Activated naive CD4-positive, alpha-beta T cell treated with anti-CD3 and anti-CD28 coated beads, Interleukin-2, amount 10 ng/mL, durations not matched to agents 7 days and 5 days (primary cell): Measurements from ENCODE around the gene MAMDC4.

ENCODE experiments used
- CTCF ChIA-PET: fragments of 350-600 bp; sonication (Branson Sonifier 250); formaldehyde crosslinking; loops from one replicate; lab custom pipeline; 2021; ENCODE audit warnings: antibody characterized with exemption; lab: Charles Lee
- DNase-seq: peaks from one replicate; pipeline ENCODE4 v3.0.0-alpha.2; 2020
- H3K27ac Mint-ChIP-seq: one replicate; pipeline ENCODE4 v1.8.0; 2021; ENCODE audit warnings: mild to moderate bottlenecking, moderate library complexity, mixed read lengths
- H3K27me3 Mint-ChIP-seq: one replicate; pipeline ENCODE4 v1.8.0; 2021; ENCODE audit warnings: mild to moderate bottlenecking, mixed read lengths
- H3K36me3 Mint-ChIP-seq: one replicate; pipeline ENCODE4 v1.8.0; 2021; ENCODE audit warnings: mixed read lengths
- H3K4me1 Mint-ChIP-seq: one replicate; pipeline ENCODE4 v1.8.0; 2021; ENCODE audit warnings: mixed read lengths
- H3K4me3 Mint-ChIP-seq: one replicate; pipeline ENCODE4 v1.8.0; 2021; ENCODE audit warnings: mild to moderate bottlenecking, moderate library complexity, mixed read lengths
- H3K9me3 Mint-ChIP-seq: one replicate; pipeline ENCODE4 v1.8.0; 2021; ENCODE audit warnings: mixed read lengths

MAMDC4 gene

GRCh38 chr9:136907011-136907914, 55.1 kb downstream of the MAMDC4 start:
- H3K27ac Mint-ChIP-seq, result no peak overlapping the region
- CTCF ChIA-PET, result no interaction called here
- no peak for DNase-seq

More at GRCh38 chr9:136907011-136907914, 55.1 kb downstream of the MAMDC4 start:
- peaks cover 11% of the 10 kb centered on the region for H3K4me1 Mint-ChIP-seq
- H3K36me3 Mint-ChIP-seq, result peaks cover 40% of the 10 kb centered on the region
- no peaks in the 10 kb centered on the region for H3K9me3 Mint-ChIP-seq
- no peak overlapping the region for H3K4me3 Mint-ChIP-seq
- no peaks in the 10 kb centered on the region for H3K27me3 Mint-ChIP-seq
